HG02885 (cell line): ENCODE measurements around the gene PCBP3.
"Not testable (repeated sequence)": the region's sequence is repeated elsewhere in the genome, so short reads cannot be mapped to it uniquely, and the experiment has no call there.

ENCODE experiments used
- ATAC-seq: cut with Tn5 transposase; IDR thresholded peaks from one replicate; pipeline ENCODE4 v1.9.1; 2021; ENCODE audit warnings: mild to moderate bottlenecking; ENCODE audit not compliant: unreplicated experiment, poor library complexity

PCBP3 gene

DNA sequence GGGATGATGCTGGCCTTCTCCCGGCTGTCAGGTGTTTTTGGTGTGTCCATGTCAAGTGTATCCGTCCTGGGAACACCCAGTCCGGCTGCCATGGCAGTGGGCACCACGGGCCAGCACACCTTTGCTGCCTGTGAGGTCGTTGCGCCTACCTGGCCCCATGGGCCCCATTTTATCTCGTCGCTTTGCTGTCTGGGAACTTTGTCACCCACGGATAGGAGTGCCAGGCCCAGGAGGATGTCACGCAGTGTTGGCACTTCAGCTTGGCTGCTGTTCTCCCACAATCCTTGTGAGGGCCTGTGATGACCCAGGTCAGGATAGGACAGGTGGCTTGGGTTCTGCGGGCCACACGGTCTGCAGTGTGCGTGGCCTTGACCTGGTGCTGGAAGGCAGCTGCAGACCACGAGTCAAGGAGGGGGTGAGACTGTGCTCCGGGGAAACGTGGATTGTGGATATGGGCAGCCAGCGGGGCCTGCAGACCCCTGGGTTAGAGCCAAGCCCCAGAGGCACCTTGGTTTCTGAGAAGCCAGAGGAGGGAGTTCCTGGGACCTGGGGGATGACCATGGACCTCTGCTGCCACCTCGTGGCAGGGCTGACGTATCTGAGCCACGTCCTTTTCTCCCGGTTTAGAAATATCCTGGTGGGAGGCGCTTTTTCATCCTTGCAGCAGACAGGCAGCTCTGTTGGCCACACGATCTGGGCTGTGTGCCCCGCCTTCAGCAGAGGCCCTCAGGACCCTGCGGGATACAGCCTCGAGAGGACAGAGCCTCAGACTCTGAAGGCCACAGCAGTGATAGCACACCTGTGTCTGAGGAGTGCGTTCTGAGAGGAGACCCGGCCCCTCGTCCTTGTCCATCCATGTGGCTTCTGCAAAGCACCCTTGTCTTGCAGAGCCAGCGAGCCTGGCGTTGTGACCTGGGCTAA, 176.9 kb downstream of the PCBP3 start:
- ATAC-seq = no peak

- no peak for ATAC-seq
Observed at GRCh38 chr21:45821315-45821962, 177.9 kb downstream of the PCBP3 start.

GRCh38 chr21:45821998-45822397, 178.5 kb downstream of the PCBP3 start:
- ATAC-seq = no peak

GRCh38 chr21:45822429-45823099, 179.0 kb downstream of the PCBP3 start:
- ATAC-seq = no peak

DNA sequence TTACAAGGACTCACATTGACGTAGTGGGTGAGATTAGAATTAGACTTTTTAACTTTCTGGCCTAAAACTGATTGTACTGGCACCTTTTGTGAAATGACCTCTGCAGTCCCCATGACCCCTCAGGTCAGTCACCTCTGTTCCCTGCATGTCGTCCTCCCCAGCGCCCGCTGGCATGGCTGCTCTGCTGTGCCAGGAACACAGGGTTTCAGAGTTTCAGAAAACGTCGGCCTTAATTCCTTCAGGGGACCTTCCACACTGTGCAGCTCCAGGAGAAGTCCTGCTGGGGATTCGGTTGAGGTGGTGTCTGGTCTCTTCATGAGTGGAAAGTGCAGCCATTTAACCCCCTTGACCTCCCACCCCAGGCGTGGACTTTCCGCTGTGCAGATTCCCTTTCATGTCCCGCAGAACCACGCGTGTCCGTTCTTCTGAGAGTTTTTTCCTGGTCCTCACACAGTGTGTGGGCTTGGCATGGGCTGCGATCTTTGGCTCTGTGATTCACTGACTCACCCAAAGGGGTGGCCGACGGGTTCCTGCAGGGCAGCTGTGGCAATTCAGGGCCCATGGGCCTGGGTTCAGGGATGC, 179.7 kb downstream of the PCBP3 start:
- ATAC-seq = no peak

DNA sequence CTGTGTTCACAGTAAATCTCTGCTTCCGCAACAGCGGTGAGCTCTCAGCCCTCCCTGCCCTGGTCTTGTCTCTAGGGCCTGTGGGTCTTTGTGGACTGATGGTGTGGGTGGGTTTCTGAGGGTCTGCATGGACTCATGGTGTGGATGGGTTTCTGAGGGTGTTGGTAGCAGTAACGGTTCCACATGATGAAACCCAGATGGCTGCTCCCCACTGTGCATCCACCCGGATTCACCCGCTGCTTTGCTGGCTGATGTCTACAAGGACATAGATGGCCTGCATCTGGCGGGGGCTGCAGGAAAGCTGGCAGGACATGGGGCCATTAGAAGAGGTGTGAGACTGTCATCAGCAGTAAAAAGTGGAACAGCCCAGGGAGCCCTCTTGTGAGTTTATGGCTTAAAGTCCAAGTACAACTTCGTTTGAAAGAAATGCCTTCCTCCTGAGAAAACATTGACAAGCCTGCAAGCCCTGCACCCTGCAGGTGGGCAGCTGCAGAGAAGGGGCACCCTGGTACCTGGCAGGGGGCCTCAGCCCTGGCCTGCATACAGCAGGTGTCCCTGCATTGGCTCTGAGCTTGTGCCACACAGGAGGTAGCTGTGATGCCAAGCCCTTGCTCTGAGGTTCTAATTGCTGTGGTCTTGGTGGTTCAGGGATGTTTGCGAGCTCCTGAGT, 181.2 kb downstream of the PCBP3 start:
- ATAC-seq = no peak

DNA sequence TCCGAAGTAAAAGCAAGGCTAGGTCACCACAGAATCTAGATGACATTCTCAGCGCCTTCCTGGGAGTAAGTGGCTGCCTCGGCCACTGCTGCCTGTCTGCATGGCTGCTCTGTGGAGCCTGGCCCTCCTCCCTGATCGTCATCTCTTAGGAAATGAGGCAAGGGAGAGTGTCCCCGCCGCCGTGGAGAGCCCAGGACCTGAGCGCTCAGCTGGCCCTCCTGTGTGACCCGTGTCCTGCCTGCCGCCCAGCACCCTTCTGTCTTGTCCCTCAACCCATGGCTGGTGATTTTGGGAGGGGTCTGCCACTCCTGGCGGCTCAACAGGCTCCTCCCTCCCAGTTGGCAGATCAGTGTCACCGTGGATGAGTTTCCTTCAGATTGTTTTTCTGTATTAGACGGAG, 181.7 kb downstream of the PCBP3 start:
- no peak for ATAC-seq

DNA sequence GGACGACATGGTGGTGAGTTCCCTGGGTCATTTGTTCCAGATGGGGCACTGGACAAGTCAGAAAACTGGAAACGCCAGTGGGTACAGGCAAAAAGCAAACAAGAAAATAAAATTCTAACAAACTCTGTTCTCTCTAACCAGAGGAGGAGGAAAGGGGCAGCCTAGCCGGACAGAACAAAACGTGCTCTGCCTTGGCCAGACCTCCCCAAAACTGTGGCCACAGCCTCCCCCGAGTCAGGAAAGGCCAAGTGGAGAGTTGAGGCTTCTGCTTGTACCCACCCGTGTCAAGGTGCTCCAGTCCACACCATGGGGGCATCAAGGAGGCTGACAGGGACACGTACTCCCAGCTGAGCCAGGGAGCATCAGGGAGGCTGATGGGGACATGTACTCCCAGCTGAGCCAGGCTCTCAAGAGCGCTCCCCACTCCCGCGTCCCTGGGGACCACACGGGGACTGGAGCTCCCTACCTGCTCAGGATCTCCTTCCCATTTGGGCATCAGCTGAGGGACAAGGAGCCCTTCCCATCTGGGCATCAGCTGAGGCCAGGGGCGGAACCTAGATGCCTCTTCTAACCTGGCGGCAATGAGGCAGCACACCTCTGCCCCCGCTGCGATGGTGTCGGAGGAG, 183.3 kb downstream of the PCBP3 start:
- no peak for ATAC-seq

DNA sequence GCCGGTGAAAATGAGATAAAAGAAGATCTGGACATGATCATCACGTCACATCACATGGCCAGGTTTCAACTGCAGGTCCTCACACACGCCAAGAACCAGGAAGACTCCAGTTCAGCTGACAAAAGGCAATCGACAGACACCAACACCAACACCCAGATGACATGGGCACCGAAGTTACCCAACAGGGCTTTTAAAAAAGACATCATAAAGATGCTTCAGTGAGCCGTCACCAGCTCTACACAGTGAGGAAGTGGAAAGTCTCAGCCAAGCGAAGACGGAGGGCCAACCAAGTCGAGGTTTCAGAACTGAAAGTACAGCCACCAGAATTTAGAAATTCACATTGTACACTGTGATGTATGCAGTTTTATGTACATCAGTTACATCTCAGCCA, 183.8 kb downstream of the PCBP3 start:
- ATAC-seq = no peak

- no peak for ATAC-seq
Observed at GRCh38 chr21:45827881-45828579, 184.5 kb downstream of the PCBP3 start.

DNA sequence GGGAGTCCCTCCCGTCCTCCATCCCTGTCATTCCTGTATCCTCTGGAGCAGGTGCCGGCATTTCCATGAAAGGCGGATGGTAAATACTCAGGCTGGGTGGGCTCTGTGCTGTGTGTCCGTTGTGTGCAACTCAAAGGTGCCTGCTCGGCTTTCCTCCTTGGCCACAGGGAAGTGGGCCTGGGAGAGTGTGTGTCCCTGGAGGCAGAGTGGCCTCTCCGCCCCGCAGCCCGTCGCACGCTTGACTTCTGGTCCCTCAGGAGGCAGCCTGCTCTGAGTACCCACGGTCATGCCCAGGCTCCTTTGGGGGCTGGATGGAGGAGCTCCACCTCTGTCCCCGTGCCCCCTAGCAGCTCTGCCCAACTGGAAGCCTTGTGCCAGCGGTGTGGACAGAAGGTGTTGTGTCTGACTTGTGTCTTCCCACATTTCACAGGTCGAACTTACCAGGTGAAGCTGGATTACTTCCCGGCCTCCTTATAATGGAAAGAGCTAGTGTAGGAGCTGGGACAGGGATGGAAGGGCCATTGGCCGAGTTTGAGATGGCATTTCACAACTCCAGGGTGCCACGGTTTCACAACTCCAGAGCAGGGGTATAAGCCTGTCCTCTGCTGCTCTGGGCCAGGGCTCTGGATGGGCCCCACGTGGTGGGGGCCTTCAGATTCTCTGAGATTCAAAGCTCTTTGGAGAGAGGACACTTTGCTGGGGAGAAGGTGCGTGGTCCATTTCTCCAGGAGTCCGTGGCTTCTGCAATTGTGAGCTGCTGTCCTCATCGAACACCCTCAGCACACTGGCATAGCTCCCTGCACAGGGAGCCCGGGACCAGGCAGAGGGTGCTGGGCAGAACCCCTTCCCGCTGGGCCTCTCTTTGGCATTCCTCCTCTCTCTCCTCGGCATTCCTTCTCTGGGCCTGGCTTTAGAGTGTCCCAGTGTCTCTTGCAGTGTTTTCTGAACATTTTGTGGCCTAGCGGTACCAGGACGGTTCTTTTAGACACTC, 185.3 kb downstream of the PCBP3 start:
- no peak for ATAC-seq

DNA sequence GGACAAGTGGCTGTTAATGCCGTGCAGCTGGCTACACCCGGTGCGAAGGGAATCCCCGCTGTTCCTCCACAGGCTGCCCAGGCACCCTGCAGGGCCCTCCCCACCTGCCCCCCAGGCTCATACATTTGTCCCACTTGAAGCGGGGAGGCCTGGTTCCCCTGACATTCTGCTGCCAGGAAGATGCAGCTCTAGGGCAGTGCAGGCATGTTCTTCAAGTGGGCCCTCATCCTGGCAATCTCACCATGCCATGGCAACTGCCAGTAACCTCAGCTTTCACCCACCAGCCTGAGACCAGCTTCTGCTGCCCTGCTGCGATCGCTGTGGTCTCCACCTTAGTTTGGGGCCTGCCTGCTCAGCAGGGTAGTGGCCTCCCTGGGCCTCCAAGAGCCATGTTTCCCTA, 186.1 kb downstream of the PCBP3 start:
- no peak for ATAC-seq

DNA sequence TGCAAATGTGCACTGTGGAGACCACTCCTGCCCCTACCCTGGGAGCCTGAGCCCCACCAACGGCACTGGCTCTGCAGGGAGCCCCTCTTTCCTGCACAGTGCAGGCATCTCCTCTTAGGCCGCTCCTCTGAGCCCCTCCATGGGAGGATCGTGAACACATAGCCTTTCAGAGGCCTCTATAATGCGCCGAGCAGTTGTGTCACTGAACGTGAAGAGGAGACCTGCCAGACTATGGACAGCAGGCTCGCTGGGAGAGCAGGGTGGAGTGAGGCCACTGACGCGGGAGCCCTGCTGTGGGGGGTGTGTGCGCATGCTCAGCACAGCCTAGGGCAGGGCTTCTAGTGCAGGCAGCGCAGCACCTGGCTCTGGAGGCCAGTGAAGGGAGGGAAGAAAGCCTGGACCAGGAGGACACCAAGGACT, 186.7 kb downstream of the PCBP3 start:
- no peak for ATAC-seq

DNA sequence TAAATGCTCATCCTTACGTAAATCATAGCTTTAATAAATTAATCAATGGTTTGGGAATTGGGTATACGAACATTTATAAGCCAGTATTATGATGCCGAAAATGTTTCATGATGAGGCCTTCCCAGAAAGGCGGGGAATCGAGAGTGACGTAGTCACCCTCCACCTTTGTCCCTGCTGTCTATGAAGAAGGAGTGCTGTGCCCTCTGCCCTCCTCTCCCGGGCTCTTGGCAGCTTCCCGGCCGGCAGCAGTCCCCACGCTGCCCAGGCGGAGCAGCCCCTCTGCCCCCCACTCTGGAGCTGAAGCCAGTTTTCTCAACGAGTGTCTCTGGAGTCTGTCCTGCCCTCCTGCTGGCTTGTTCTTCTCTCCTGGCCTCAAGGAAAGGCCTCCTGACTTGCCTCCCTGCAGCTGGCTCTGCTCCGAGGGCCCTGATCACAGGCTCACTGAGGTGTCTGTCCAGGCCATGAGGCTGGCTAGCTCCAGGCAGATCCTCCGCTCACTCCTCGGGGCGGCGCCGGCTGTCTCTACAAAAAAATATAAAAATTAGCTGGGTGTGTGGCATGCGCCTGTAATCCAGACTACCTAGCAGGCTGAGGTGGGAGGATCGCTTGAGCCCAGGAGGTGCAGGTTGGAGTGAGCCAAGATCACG, 187.3 kb downstream of the PCBP3 start:
- no peak for ATAC-seq

GRCh38 chr21:45831991-45832740, 188.6 kb downstream of the PCBP3 start:
- ATAC-seq = no peak

GRCh38 chr21:45832741-45833235, 189.3 kb downstream of the PCBP3 start:
- ATAC-seq = not testable (repeated sequence)

DNA sequence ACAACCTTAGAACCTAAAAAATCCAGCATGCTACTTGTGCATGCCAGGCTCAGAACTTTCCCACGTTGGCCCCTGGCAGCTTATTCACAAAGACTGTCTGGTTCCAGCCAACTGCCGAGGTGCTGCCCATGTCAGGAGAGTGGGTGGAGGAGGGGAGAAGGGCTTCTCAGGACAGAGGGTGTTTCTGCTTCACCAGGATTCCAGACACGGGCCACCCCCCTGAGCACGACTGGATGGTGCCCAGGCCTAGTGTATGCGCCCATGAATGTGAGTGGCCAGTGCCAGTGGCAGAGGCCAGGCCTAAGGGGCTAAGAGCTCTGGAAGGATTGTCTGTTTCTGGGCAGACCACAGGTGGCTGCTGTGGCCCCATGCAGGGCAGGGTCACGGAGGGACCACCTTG, 189.9 kb downstream of the PCBP3 start:
- ATAC-seq = no peak
